OCI-LY1 (cell line): ENCODE results near the gene GPX7.

ENCODE experiments used
- H2AFZ ChIP-seq: fragments of 200-600 bp; sonication (generic), shearing (Covaris generic); 2 replicates; pipeline ENCODE4 v1.6.0; 2014; ENCODE audit warnings: antibody characterized with exemption, mild to moderate bottlenecking, low read length
- H3F3A ChIP-seq: fragments of 200-600 bp; sonication (generic), shearing (Covaris generic); 2 replicates; pipeline ENCODE4 v1.6.0; 2014; ENCODE audit warnings: mild to moderate bottlenecking, antibody characterized with exemption, low read length, moderate library complexity; ENCODE audit not compliant: insufficient read depth
- H3K27ac ChIP-seq: fragments of 200-600 bp; sonication (generic); 2 replicates; pipeline ENCODE4 v1.5.1; 2014; ENCODE audit warnings: low read length, mixed run types, mild to moderate bottlenecking, low read depth; ENCODE audit not compliant: poor library complexity, severe bottlenecking
- H3K27me3 ChIP-seq: fragments of 200-600 bp; sonication (generic); 2 replicates; pipeline ENCODE4 v1.6.0; 2014; ENCODE audit warnings: antibody characterized with exemption, mild to moderate bottlenecking, low read length, moderate library complexity; ENCODE audit not compliant: insufficient read depth
- H3K36me3 ChIP-seq: fragments of 200-600 bp; sonication (generic); 2 replicates; pipeline ENCODE4 v1.6.1; 2014; ENCODE audit warnings: mild to moderate bottlenecking, antibody characterized with exemption, low read length, moderate library complexity, mixed read lengths; ENCODE audit not compliant: insufficient read depth
- H3K4me1 ChIP-seq: fragments of 200-600 bp; sonication (generic); 2 replicates; pipeline ENCODE4 v1.5.1; 2014; ENCODE audit warnings: mild to moderate bottlenecking, low read length, moderate library complexity; ENCODE audit not compliant: insufficient read depth, severe bottlenecking
- H3K4me2 ChIP-seq: fragments of 200-600 bp; sonication (generic), shearing (Covaris generic); 2 replicates; pipeline ENCODE4 v1.6.1; 2014; ENCODE audit warnings: low read length
- H3K4me3 ChIP-seq: fragments of 200-600 bp; sonication (generic); 2 replicates; pipeline ENCODE4 v1.5.1; 2014; ENCODE audit warnings: low read length, low read depth, mild to moderate bottlenecking, mixed read lengths; ENCODE audit not compliant: poor library complexity, severe bottlenecking
- H3K79me2 ChIP-seq: fragments of 200-600 bp; shearing (Covaris generic); 2 replicates; pipeline ENCODE4 v1.6.1; 2016; ENCODE audit warnings: mixed run types, low read length, mixed read lengths; ENCODE audit not compliant: insufficient read depth
- H3K9ac ChIP-seq: fragments of 200-600 bp; sonication (generic), shearing (Covaris generic); 2 replicates; pipeline ENCODE4 v1.6.1; 2014; ENCODE audit warnings: mild to moderate bottlenecking, low read length, mixed read lengths
- H3K9me2 ChIP-seq: fragments of 200-600 bp; sonication (generic), shearing (Covaris generic); 2 replicates; pipeline ENCODE4 v1.6.1; 2014; ENCODE audit warnings: low read depth, mild to moderate bottlenecking, low read length, mixed read lengths
- H3K9me3 ChIP-seq: fragments of 200-600 bp; shearing (Covaris generic); 2 replicates; pipeline ENCODE4 v1.6.1; 2014; ENCODE audit warnings: low read length, mixed read lengths
- H4K20me1 ChIP-seq: fragments of 200-600 bp; sonication (generic), shearing (Covaris generic); 2 replicates; pipeline ENCODE4 v1.6.0; 2016; ENCODE audit warnings: mild to moderate bottlenecking, low read length; ENCODE audit not compliant: insufficient read depth
- EZH2 ChIP-seq: fragments of 200-600 bp; sonication (generic), shearing (Covaris generic); IDR thresholded peaks from 2 replicates; pipeline ENCODE4 v1.8.0; 2017; ENCODE audit warnings: borderline replicate concordance, mixed run types, mild to moderate bottlenecking, antibody characterized with exemption, low read length, moderate library complexity, mixed read lengths
- TF ChIP-seq, protein P1 (sequence below): fragments of 200-600 bp; sonication (generic), shearing (Covaris generic); IDR thresholded peaks from 2 replicates; pipeline ENCODE4 v1.5.1; 2017; ENCODE audit warnings: mild to moderate bottlenecking, antibody characterized with exemption, low read length, moderate library complexity, mixed read lengths

GPX7 gene

DNA sequence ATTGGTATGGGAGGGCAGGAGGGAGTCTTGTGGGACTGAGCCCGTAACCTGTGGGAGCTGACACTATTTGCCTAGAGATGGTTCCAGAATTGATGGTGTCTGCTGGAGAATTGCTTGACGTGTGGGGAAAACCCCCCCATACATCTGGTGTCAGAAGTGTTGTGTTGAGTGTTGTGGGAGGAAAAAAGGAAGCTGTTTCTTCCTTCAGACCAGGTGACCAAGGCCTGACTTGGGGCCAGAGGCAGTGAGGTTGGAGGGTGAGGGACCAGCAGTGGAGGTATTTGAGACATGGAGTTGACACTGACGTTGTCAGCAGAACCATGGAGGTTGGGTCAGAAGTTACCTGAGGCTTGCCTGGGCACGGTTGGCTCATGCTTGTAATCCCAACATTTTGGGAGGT lies 39.1 kb downstream of the GPX7 start:
- no peak for TF ChIP-seq EZH2
- TF ChIP-seq, protein P1, sequence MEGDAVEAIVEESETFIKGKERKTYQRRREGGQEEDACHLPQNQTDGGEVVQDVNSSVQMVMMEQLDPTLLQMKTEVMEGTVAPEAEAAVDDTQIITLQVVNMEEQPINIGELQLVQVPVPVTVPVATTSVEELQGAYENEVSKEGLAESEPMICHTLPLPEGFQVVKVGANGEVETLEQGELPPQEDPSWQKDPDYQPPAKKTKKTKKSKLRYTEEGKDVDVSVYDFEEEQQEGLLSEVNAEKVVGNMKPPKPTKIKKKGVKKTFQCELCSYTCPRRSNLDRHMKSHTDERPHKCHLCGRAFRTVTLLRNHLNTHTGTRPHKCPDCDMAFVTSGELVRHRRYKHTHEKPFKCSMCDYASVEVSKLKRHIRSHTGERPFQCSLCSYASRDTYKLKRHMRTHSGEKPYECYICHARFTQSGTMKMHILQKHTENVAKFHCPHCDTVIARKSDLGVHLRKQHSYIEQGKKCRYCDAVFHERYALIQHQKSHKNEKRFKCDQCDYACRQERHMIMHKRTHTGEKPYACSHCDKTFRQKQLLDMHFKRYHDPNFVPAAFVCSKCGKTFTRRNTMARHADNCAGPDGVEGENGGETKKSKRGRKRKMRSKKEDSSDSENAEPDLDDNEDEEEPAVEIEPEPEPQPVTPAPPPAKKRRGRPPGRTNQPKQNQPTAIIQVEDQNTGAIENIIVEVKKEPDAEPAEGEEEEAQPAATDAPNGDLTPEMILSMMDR = no peak
- H2AFZ ChIP-seq = no peak overlapping the region
- no peaks in the 10 kb centered on the region for H3F3A ChIP-seq
- no peaks in the 10 kb centered on the region for H3K27me3 ChIP-seq
- peak overlapping the region; percentile 60 for H3K27ac ChIP-seq
- H3K79me2 ChIP-seq = no peaks in the 10 kb centered on the region; the same call in 1 of the 2 replicates
- H3K9me2 ChIP-seq = no peaks in the 10 kb centered on the region
- H3K4me2 ChIP-seq = peak overlapping the region; percentile 15; the same call in 1 of the 2 replicates
- peaks cover 3% of the 10 kb centered on the region; the same call in 1 of the 2 replicates for H3K36me3 ChIP-seq
- H3K4me1 ChIP-seq = peaks cover 43% of the 10 kb centered on the region
- H4K20me1 ChIP-seq = no peaks in the 10 kb centered on the region
- H3K4me3 ChIP-seq = no peak overlapping the region
- no peak overlapping the region for H3K9ac ChIP-seq
- H3K9me3 ChIP-seq = no peaks in the 10 kb centered on the region

DNA sequence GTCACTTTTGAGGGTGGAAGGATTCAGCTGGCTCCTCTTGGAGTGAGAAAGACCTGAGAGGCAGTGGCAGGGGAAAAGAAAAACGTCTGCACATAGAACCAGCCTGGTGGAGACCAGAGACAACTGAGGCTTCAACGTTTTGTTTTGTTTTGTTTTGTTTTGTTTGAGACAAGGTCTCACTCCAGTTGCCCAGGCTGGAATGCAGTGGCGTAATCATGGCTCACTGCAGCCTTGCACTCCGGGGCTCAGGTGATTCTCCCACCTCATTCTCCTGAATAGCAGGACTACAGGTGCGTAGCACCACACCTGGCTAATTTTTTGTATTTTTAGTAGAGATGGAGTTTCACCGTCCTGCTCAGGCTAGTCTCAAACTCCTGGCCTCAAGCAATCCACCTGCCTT lies 43.1 kb downstream of the GPX7 start:
- no peaks in the 10 kb centered on the region for H3K27me3 ChIP-seq

DNA sequence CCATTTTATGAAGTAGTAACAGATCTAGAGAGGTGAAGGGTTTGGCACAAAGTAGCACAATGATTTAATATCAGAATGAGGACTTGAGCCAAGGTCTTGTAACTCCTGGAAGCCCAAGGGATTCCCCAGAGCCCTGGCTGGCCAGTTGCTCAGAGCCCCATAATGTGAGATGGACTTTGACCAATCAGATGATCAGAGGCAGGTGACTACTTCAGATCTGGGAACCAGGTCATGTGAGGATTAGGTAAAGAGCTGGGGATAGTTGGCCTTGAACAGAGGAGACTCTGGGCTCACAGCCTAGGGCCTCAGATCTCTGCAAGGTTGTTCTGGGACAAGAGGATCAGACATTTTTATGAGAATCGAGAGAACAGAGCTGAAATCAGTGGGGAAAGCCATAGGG lies 49.7 kb downstream of the GPX7 start:
- Histone ChIP-seq H4K20me1 (no peaks in the 10 kb centered on the region), H3K9me3 (no peaks in the 10 kb centered on the region), H3K79me2 (no peaks in the 10 kb centered on the region), H3K4me1 (peaks cover 3% of the 10 kb centered on the region), H2AFZ (no peak overlapping the region), H3K27me3 (no peaks in the 10 kb centered on the region), H3K4me3 (no peak overlapping the region), H3K36me3 (peaks cover 10% of the 10 kb centered on the region; the same call in 1 of the 2 replicates), H3K9ac (no peak overlapping the region), H3K9me2 (no peaks in the 10 kb centered on the region), H3K27ac (no peak overlapping the region), H3K4me2 (no peak overlapping the region), H3F3A (no peaks in the 10 kb centered on the region)
- TF ChIP-seq EZH2 = no peak
- TF ChIP-seq, protein P1 = no peak

More for the DNA sequence above, 43.1 kb downstream of the GPX7 start:
- Histone ChIP-seq H3K4me1 (peaks cover 23% of the 10 kb centered on the region), H3K4me3 (no peak overlapping the region), H3K79me2 (no peaks in the 10 kb centered on the region), H3K27ac (no peak overlapping the region), H3K9ac (no peak overlapping the region), H4K20me1 (no peaks in the 10 kb centered on the region), H3K9me2 (no peaks in the 10 kb centered on the region), H3K9me3 (no peaks in the 10 kb centered on the region), H3K36me3 (peaks cover 10% of the 10 kb centered on the region; the same call in 1 of the 2 replicates), H3F3A (no peaks in the 10 kb centered on the region), H2AFZ (no peak overlapping the region), H3K4me2 (no peak overlapping the region)
- TF ChIP-seq, protein P1 = no peak
- TF ChIP-seq EZH2 = no peak
